Activated T-helper 17 cell treated with anti-CD3 and anti-CD28 coated beads, Interleukin-2, amount 50 U/mL, for 72 hours (primary cell): ENCODE measurements around the gene ANAPC16. TPM values are rescaled to one million over a fixed set of nuclear protein-coding genes. Genes with fewer than 3 reads are reported as not detected.
"Not testable (repeated sequence)": the region's sequence is repeated elsewhere in the genome, so short reads cannot be mapped to it uniquely, and the experiment has no call there.

Source experiments
- ATAC-seq: fragments of 150-1000 bp; cut with Tn5 transposase; replicated peaks from 2 replicates; pipeline ENCODE4 v1.10.0; 2021; ENCODE audit warnings: mild to moderate bottlenecking, moderate library complexity
- H3K27ac Mint-ChIP-seq: one replicate; pipeline ENCODE4 v1.8.0; 2022; ENCODE audit warnings: mixed read lengths
- H3K27me3 Mint-ChIP-seq: one replicate; pipeline ENCODE4 v1.8.0; 2022; ENCODE audit warnings: mixed read lengths
- H3K36me3 Mint-ChIP-seq: one replicate; pipeline ENCODE4 v1.8.0; 2022; ENCODE audit warnings: low read depth, mild to moderate bottlenecking, mixed read lengths
- H3K4me1 Mint-ChIP-seq: one replicate; pipeline ENCODE4 v1.8.0; 2022; ENCODE audit warnings: mixed read lengths
- H3K4me3 Mint-ChIP-seq: one replicate; pipeline ENCODE4 v1.8.0; 2022; ENCODE audit warnings: mild to moderate bottlenecking, mixed read lengths
- H3K9me3 Mint-ChIP-seq: one replicate; pipeline ENCODE4 v1.8.0; 2022; ENCODE audit warnings: mixed read lengths
- total RNA-seq, 2 donors: library from RNA; stranded (reverse); gene quantifications; one replicate each; pipeline ENCODE4 v1.2.3, GENCODE V29; 2022

ANAPC16 gene
- total RNA-seq, 2 donors from 2014 or later, result 74.3 to 119 TPM

GRCh38 chr10:72224191-72224590 lies 8.4 kb downstream of the ANAPC16 start:
- Mint-ChIP-seq H3K36me3 (peaks cover 74% of the 10 kb centered on the region), H3K4me3 (peak overlapping the region; percentile 65), H3K4me1 (peaks cover 19% of the 10 kb centered on the region), H3K27ac (peak overlapping the region; percentile 82)
- H3K9me3 Mint-ChIP-seq, ATAC-seq, H3K27me3 Mint-ChIP-seq: not testable (repeated sequence)

GRCh38 chr10:72226418-72227027 lies 10.7 kb downstream of the ANAPC16 start:
- peak; percentile 45 for ATAC-seq

GRCh38 chr10:72227826-72228225 lies 12.0 kb downstream of the ANAPC16 start:
- H3K9me3 Mint-ChIP-seq, result no peaks in the 10 kb centered on the region
- H3K27me3 Mint-ChIP-seq, result no peaks in the 10 kb centered on the region
- peaks cover 26% of the 10 kb centered on the region for H3K4me1 Mint-ChIP-seq
- no peak for ATAC-seq
- no peak overlapping the region for H3K4me3 Mint-ChIP-seq
- H3K36me3 Mint-ChIP-seq, result peaks cover 84% of the 10 kb centered on the region
- no peak overlapping the region for H3K27ac Mint-ChIP-seq

More at GRCh38 chr10:72226418-72227027, 10.7 kb downstream of the ANAPC16 start:
- H3K4me3 Mint-ChIP-seq, result peak overlapping the region; percentile 40
- no peaks in the 10 kb centered on the region for H3K27me3 Mint-ChIP-seq
- H3K27ac Mint-ChIP-seq, result peak overlapping the region; percentile 86
- H3K9me3 Mint-ChIP-seq, result no peaks in the 10 kb centered on the region
- peaks cover 78% of the 10 kb centered on the region for H3K36me3 Mint-ChIP-seq
- peaks cover 29% of the 10 kb centered on the region for H3K4me1 Mint-ChIP-seq

- H3K36me3 Mint-ChIP-seq, result peaks cover 84% of the 10 kb centered on the region
- no peak overlapping the region for H3K4me3 Mint-ChIP-seq
- peak overlapping the region; percentile 67 for H3K27ac Mint-ChIP-seq
- H3K4me1 Mint-ChIP-seq, result peaks cover 23% of the 10 kb centered on the region
- H3K9me3 Mint-ChIP-seq, result no peaks in the 10 kb centered on the region
- H3K27me3 Mint-ChIP-seq, result no peaks in the 10 kb centered on the region
- no peak for ATAC-seq
Measured at GRCh38 chr10:72228318-72228751, 12.5 kb downstream of the ANAPC16 start.

- Mint-ChIP-seq H3K27me3 (no peaks in the 10 kb centered on the region), H3K4me3 (no peak overlapping the region), H3K27ac (peak overlapping the region; percentile 48), H3K36me3 (peaks cover 84% of the 10 kb centered on the region), H3K9me3 (no peaks in the 10 kb centered on the region), H3K4me1 (peaks cover 16% of the 10 kb centered on the region)
- ATAC-seq, result no peak
Measured at GRCh38 chr10:72229261-72230251, 13.7 kb downstream of the ANAPC16 start.

- Mint-ChIP-seq H3K4me1 (peaks cover 11% of the 10 kb centered on the region), H3K9me3 (no peaks in the 10 kb centered on the region), H3K36me3 (peaks cover 94% of the 10 kb centered on the region), H3K27ac (no peak overlapping the region), H3K4me3 (no peak overlapping the region), H3K27me3 (no peaks in the 10 kb centered on the region)
- no peak for ATAC-seq
Measured at GRCh38 chr10:72233621-72234020, 17.8 kb downstream of the ANAPC16 start.

GRCh38 chr10:72234560-72235095 lies 18.8 kb downstream of the ANAPC16 start:
- no peak overlapping the region for H3K27ac Mint-ChIP-seq
- no peak overlapping the region for H3K4me3 Mint-ChIP-seq
- ATAC-seq, result no peak
- peaks cover 84% of the 10 kb centered on the region for H3K36me3 Mint-ChIP-seq
- peaks cover 11% of the 10 kb centered on the region for H3K4me1 Mint-ChIP-seq
- no peaks in the 10 kb centered on the region for H3K9me3 Mint-ChIP-seq
- H3K27me3 Mint-ChIP-seq, result no peaks in the 10 kb centered on the region

GRCh38 chr10:72235544-72236279 lies 19.9 kb downstream of the ANAPC16 start:
- ATAC-seq, result no peak
- H3K9me3 Mint-ChIP-seq, result no peaks in the 10 kb centered on the region
- peaks cover 11% of the 10 kb centered on the region for H3K4me1 Mint-ChIP-seq
- H3K4me3 Mint-ChIP-seq, result no peak overlapping the region
- H3K27ac Mint-ChIP-seq, result no peak overlapping the region
- no peaks in the 10 kb centered on the region for H3K27me3 Mint-ChIP-seq
- peaks cover 73% of the 10 kb centered on the region for H3K36me3 Mint-ChIP-seq

- ATAC-seq, result no peak
- Mint-ChIP-seq H3K4me3 (no peak overlapping the region), H3K4me1 (peaks cover 20% of the 10 kb centered on the region), H3K27ac (no peak overlapping the region), H3K9me3 (no peaks in the 10 kb centered on the region), H3K27me3 (no peaks in the 10 kb centered on the region), H3K36me3 (peaks cover 47% of the 10 kb centered on the region)
Measured at GRCh38 chr10:72238392-72239175, 22.8 kb downstream of the ANAPC16 start.

- H3K27ac Mint-ChIP-seq, result peak overlapping the region; percentile 8
- no peak for ATAC-seq
- no peaks in the 10 kb centered on the region for H3K27me3 Mint-ChIP-seq
- no peak overlapping the region for H3K4me3 Mint-ChIP-seq
- peaks cover 39% of the 10 kb centered on the region for H3K36me3 Mint-ChIP-seq
- H3K4me1 Mint-ChIP-seq, result peaks cover 26% of the 10 kb centered on the region
- H3K9me3 Mint-ChIP-seq, result no peaks in the 10 kb centered on the region
Measured at GRCh38 chr10:72239409-72239808, 23.6 kb downstream of the ANAPC16 start.

- no peaks in the 10 kb centered on the region for H3K27me3 Mint-ChIP-seq
- peaks cover 30% of the 10 kb centered on the region for H3K36me3 Mint-ChIP-seq
- H3K4me3 Mint-ChIP-seq, result no peak overlapping the region
- peaks cover 30% of the 10 kb centered on the region for H3K4me1 Mint-ChIP-seq
- peak overlapping the region; percentile 8 for H3K27ac Mint-ChIP-seq
- no peak for ATAC-seq
- no peaks in the 10 kb centered on the region for H3K9me3 Mint-ChIP-seq
Measured at GRCh38 chr10:72240371-72240770, 24.6 kb downstream of the ANAPC16 start.

- no peaks in the 10 kb centered on the region for H3K9me3 Mint-ChIP-seq
- H3K36me3 Mint-ChIP-seq, result peaks cover 16% of the 10 kb centered on the region
- no peak for ATAC-seq
- H3K4me1 Mint-ChIP-seq, result peaks cover 34% of the 10 kb centered on the region
- H3K27me3 Mint-ChIP-seq, result no peaks in the 10 kb centered on the region
- no peak overlapping the region for H3K4me3 Mint-ChIP-seq
- peak overlapping the region; percentile 12 for H3K27ac Mint-ChIP-seq
Measured at GRCh38 chr10:72241691-72242252, 26.0 kb downstream of the ANAPC16 start.

- ATAC-seq, result peak; percentile 18
- Mint-ChIP-seq H3K4me3 (peak overlapping the region; percentile 43), H3K4me1 (peaks cover 34% of the 10 kb centered on the region), H3K27me3 (no peaks in the 10 kb centered on the region), H3K27ac (peak overlapping the region; percentile 73), H3K9me3 (no peaks in the 10 kb centered on the region), H3K36me3 (peaks cover 7% of the 10 kb centered on the region)
Measured at GRCh38 chr10:72242675-72243074, 26.9 kb downstream of the ANAPC16 start.
